WTC11 (cell line): Measurements from ENCODE around the gene CLCN1. TPM values are rescaled to one million over a fixed set of nuclear protein-coding genes. Genes with fewer than 3 reads are reported as not detected.

Experiments used
- ATAC-seq: fragments of 200-7000 bp; cut with Tn5 transposase; 2 replicates; pipeline ENCODE4 v1.10.0; 2021; ENCODE audit warnings: mild to moderate bottlenecking, moderate library complexity
- CTCF ChIA-PET: fragments of 300-600 bp; sonication (Branson Sonifier 250); formaldehyde crosslinking; loops from one replicate; lab custom pipeline; 2021; ENCODE audit warnings: antibody characterized with exemption; lab: Charles Lee
- POLR2A ChIA-PET: fragments of 350-600 bp; sonication (Branson Sonifier 250); formaldehyde crosslinking; loops from one replicate; lab custom pipeline; 2021; ENCODE audit warnings: antibody characterized with exemption; lab: Charles Lee
- DNase-seq: peaks from one replicate; pipeline ENCODE4 v3.0.0; 2021; ENCODE audit warnings: low spot score
- H3K27ac Mint-ChIP-seq: 2 replicates; pipeline ENCODE4 v1.8.0; 2021; ENCODE audit warnings: mixed read lengths
- H3K27me3 Mint-ChIP-seq: 2 replicates; pipeline ENCODE4 v1.8.0; 2021; ENCODE audit warnings: low read depth, mild to moderate bottlenecking, moderate library complexity, mixed read lengths
- H3K36me3 Mint-ChIP-seq: 2 replicates; pipeline ENCODE4 v1.8.0; 2021; ENCODE audit warnings: mixed read lengths
- H3K4me1 Mint-ChIP-seq: 2 replicates; pipeline ENCODE4 v1.8.0; 2022; ENCODE audit warnings: mixed read lengths
- H3K4me3 Mint-ChIP-seq: 2 replicates; pipeline ENCODE4 v1.8.0; 2021; ENCODE audit warnings: mild to moderate bottlenecking, moderate library complexity, mixed read lengths
- H3K9me3 Mint-ChIP-seq: 2 replicates; pipeline ENCODE4 v1.8.0; 2021; ENCODE audit warnings: mixed read lengths
- FOXP1 ChIP-seq: sonication (generic); formaldehyde crosslinking; IDR thresholded peaks from 2 replicates; pipeline ENCODE4 v1.8.0; 2022; ENCODE audit warnings: missing genetic modification reagents, mild to moderate bottlenecking, moderate library complexity, borderline replicate concordance
- FOXP4 ChIP-seq: sonication (generic); formaldehyde crosslinking; IDR thresholded peaks from 2 replicates; pipeline ENCODE4 v1.8.0; 2022; ENCODE audit warnings: mild to moderate bottlenecking, missing genetic modification reagents
- IRF2 ChIP-seq: sonication (generic); formaldehyde crosslinking; IDR thresholded peaks from 2 replicates; pipeline ENCODE4 v1.8.0; 2022; ENCODE audit warnings: low read depth, missing genetic modification reagents, borderline replicate concordance
- JAZF1 ChIP-seq: fragments of 250-450 bp; sonication (Bioruptor Pico); IDR thresholded peaks from 2 replicates; pipeline ENCODE4 v1.9.0; 2021; ENCODE audit warnings: moderate library complexity, mild to moderate bottlenecking, inconsistent platforms
- MAX ChIP-seq: sonication (generic); formaldehyde crosslinking; IDR thresholded peaks from 2 replicates; pipeline ENCODE4 v1.8.0; 2022; ENCODE audit warnings: mild to moderate bottlenecking, missing genetic modification reagents
- NR3C1 ChIP-seq: sonication (generic); formaldehyde crosslinking; conservative IDR thresholded peaks from 2 replicates; pipeline ENCODE4 v1.8.1; 2023; ENCODE audit warnings: low read depth, mild to moderate bottlenecking, missing genetic modification reagents
- PRDM15 ChIP-seq: sonication (generic); formaldehyde crosslinking; IDR thresholded peaks from 2 replicates; pipeline ENCODE4 v1.8.0; 2022; ENCODE audit warnings: missing genetic modification reagents
- PREB ChIP-seq: sonication (generic); formaldehyde crosslinking; IDR thresholded peaks from 2 replicates; pipeline ENCODE4 v1.8.1; 2022; ENCODE audit warnings: mild to moderate bottlenecking, missing genetic modification reagents, moderate library complexity, borderline replicate concordance
- PRRX2 ChIP-seq: fragments of 250-450 bp; sonication (Bioruptor Pico); IDR thresholded peaks from 2 replicates; pipeline ENCODE4 v1.8.0; 2021; ENCODE audit warnings: mild to moderate bottlenecking
- SOX15 ChIP-seq: fragments of 250-450 bp; sonication (Bioruptor Pico); IDR thresholded peaks from 2 replicates; pipeline ENCODE4 v1.9.0; 2021; ENCODE audit warnings: mild to moderate bottlenecking
- TCF7 ChIP-seq: sonication (generic); formaldehyde crosslinking; IDR thresholded peaks from 2 replicates; pipeline ENCODE4 v1.8.0; 2022; ENCODE audit warnings: mild to moderate bottlenecking, low read depth, missing genetic modification reagents, moderate library complexity
- ZNF232 ChIP-seq: sonication (generic); formaldehyde crosslinking; IDR thresholded peaks from 2 replicates; pipeline ENCODE4 v1.8.0; 2022; ENCODE audit warnings: mild to moderate bottlenecking, missing genetic modification reagents
- ZNF263 ChIP-seq: sonication (generic); formaldehyde crosslinking; IDR thresholded peaks from 2 replicates; pipeline ENCODE4 v1.8.1; 2022; ENCODE audit warnings: low read depth, mild to moderate bottlenecking, moderate library complexity, missing genetic modification reagents
- ZNF423 ChIP-seq: fragments of 250-450 bp; sonication (Bioruptor Pico); IDR thresholded peaks from 2 replicates; pipeline ENCODE4 v2.1.2; 2022; ENCODE audit warnings: mild to moderate bottlenecking, moderate library complexity
- ZNF532 ChIP-seq: fragments of 250-450 bp; sonication (Bioruptor Pico); IDR thresholded peaks from 2 replicates; pipeline ENCODE4 v1.9.0; 2021; ENCODE audit warnings: mild to moderate bottlenecking, borderline replicate concordance
- total RNA-seq: library from RNA; stranded (reverse); gene quantifications from 3 replicates; pipeline ENCODE4 v1.2.3, GENCODE V29; 2021

CLCN1 gene
- total RNA-seq, 1 experiment from 2014 or later = 0.28 TPM

- Mint-ChIP-seq H3K27me3 (no peaks in the 10 kb centered on the region), H3K36me3 (peaks cover 87% of the 10 kb centered on the region), H3K27ac (no peak overlapping the region), H3K9me3 (no peaks in the 10 kb centered on the region), H3K4me1 (no peaks in the 10 kb centered on the region), H3K4me3 (no peak overlapping the region)
- ATAC-seq (no peak), DNase-seq (no peak)
- TF ChIP-seq JAZF1 (CRISPR knock-in tag) = no peak
- no peak for TF ChIP-seq ZNF423 (CRISPR knock-in tag)
- TF ChIP-seq NR3C1 (CRISPR knock-in tag) = no peak
- TF ChIP-seq FOXP4 = no peak
- no peak for TF ChIP-seq PREB
- TF ChIP-seq TCF7 (CRISPR knock-in tag) = no peak
- no peak for TF ChIP-seq SOX15 (CRISPR knock-in tag)
- TF ChIP-seq PRRX2 (CRISPR knock-in tag) = no peak
- no peak for TF ChIP-seq FOXP1 (CRISPR knock-in tag)
- no peak for TF ChIP-seq ZNF532
- no peak for TF ChIP-seq ZNF263
- no peak for TF ChIP-seq IRF2 (CRISPR knock-in tag)
- no peak for TF ChIP-seq MAX
- ChIA-PET POLR2A (no interaction called here), CTCF (interaction anchor here (0.8 kb wide), 1 partner anchor 289 kb away, joined by 3 read pairs; no protein-coding TSS in a partner anchor)
Observed at GRCh38 chr7:143300959-143301935, 14.7 kb upstream of the CLCN1 start.

GRCh38 chr7:143303733-143304132 lies 12.2 kb upstream of the CLCN1 start:
- ATAC-seq (no peak), DNase-seq (no peak)
- Mint-ChIP-seq H3K9me3 (no peaks in the 10 kb centered on the region), H3K27ac (no peak overlapping the region), H3K4me3 (no peak overlapping the region), H3K36me3 (peaks cover 84% of the 10 kb centered on the region), H3K4me1 (no peaks in the 10 kb centered on the region), H3K27me3 (no peaks in the 10 kb centered on the region)
- no peak for TF ChIP-seq PRDM15 (CRISPR knock-in tag)
- TF ChIP-seq ZNF232 (CRISPR knock-in tag) = no peak
- POLR2A ChIA-PET = no interaction called here
- CTCF ChIA-PET = interaction anchor here (0.6 kb wide), 1 partner anchor 77 kb away, joined by 5 read pairs; no protein-coding TSS in a partner anchor
